T-helper 17 cell (primary cell): ENCODE results near the gene BCL11B. TPM values are rescaled to one million over a fixed set of nuclear protein-coding genes. Genes with fewer than 3 reads are reported as not detected.

Source experiments
- ATAC-seq: fragments of 150-1000 bp; cut with Tn5 transposase; 2 replicates; pipeline ENCODE4 v1.10.0; 2021; ENCODE audit warnings: mild to moderate bottlenecking, moderate library complexity
- DNase-seq, 3 donors: peaks; one replicate each; pipeline versions ENCODE4 v3.0.0 to v3.0.0-alpha.2; 2020 to 2021
- H3K9me3 ChIP-seq: one replicate; pipeline ENCODE4 v1.7.0; 2013; ENCODE audit warnings: low read length, mild to moderate bottlenecking; ENCODE audit not compliant: control insufficient read depth, poor library complexity, severe bottlenecking
- H3K27ac Mint-ChIP-seq: one replicate; pipeline ENCODE4 v1.8.0; 2022; ENCODE audit warnings: mild to moderate bottlenecking, moderate library complexity, mixed read lengths
- H3K27me3 Mint-ChIP-seq: one replicate; pipeline ENCODE4 v1.8.0; 2022; ENCODE audit warnings: mixed read lengths
- H3K36me3 Mint-ChIP-seq: one replicate; pipeline ENCODE4 v1.8.0; 2022; ENCODE audit warnings: low read depth, mixed read lengths
- H3K4me1 Mint-ChIP-seq: one replicate; pipeline ENCODE4 v1.8.0; 2022; ENCODE audit warnings: mild to moderate bottlenecking, mixed read lengths
- H3K4me3 Mint-ChIP-seq: one replicate; pipeline ENCODE4 v1.8.0; 2022; ENCODE audit warnings: mild to moderate bottlenecking, moderate library complexity, mixed read lengths
- total RNA-seq, 4 donors: library from RNA in 2 of 4; stranded (reverse) in 2 of 4; gene quantifications; one replicate each; pipeline ENCODE4 v1.2.3 and lab custom pipeline; 2022 to 2026

The BCL11B gene
- total RNA-seq, 2 donors from 2014 or later = 167 to 174 TPM

GRCh38 chr14:99158646-99159165 lies 113.3 kb downstream of the BCL11B start:
- no peaks in the 10 kb centered on the region for H3K27me3 Mint-ChIP-seq
- no peak overlapping the region for H3K4me3 Mint-ChIP-seq
- DNase-seq (no peak), ATAC-seq (no peak)
- peaks cover 2% of the 10 kb centered on the region for H3K36me3 Mint-ChIP-seq
- no peak overlapping the region for H3K27ac Mint-ChIP-seq
- H3K4me1 Mint-ChIP-seq = no peaks in the 10 kb centered on the region
- H3K9me3 ChIP-seq = no peaks in the 10 kb centered on the region

DNA sequence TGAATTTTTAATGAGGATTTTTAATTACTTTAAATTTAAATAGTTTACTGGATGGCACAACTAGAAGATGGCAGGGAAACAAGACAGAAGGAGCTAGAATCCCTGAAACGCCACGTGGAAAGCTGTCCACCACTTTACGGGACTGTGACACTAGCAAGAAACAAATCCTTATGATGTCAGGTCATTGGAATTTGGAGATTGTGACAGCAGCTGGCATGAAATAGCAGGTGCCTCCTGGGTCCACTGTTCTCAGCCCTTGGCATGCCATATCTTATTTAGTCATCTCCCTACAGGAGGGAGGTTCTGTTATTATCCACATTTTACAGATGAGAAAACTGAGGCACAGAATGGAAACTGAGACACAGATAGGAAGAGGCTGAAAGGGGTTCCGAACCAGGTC lies 113.8 kb downstream of the BCL11B start:
- DNase-seq = no peak
- Mint-ChIP-seq H3K27me3 (no peaks in the 10 kb centered on the region), H3K4me1 (no peaks in the 10 kb centered on the region), H3K27ac (no peak overlapping the region), H3K36me3 (peaks cover 2% of the 10 kb centered on the region), H3K4me3 (no peak overlapping the region)
- H3K9me3 ChIP-seq = no peaks in the 10 kb centered on the region
- no peak for ATAC-seq

GRCh38 chr14:99157676-99158075 lies 114.3 kb downstream of the BCL11B start:
- no peaks in the 10 kb centered on the region for H3K27me3 Mint-ChIP-seq
- no peak for ATAC-seq
- H3K36me3 Mint-ChIP-seq = peaks cover 2% of the 10 kb centered on the region
- H3K4me3 Mint-ChIP-seq = no peak overlapping the region
- no peaks in the 10 kb centered on the region for H3K9me3 ChIP-seq
- no peak for DNase-seq
- no peaks in the 10 kb centered on the region for H3K4me1 Mint-ChIP-seq
- no peak overlapping the region for H3K27ac Mint-ChIP-seq

DNA sequence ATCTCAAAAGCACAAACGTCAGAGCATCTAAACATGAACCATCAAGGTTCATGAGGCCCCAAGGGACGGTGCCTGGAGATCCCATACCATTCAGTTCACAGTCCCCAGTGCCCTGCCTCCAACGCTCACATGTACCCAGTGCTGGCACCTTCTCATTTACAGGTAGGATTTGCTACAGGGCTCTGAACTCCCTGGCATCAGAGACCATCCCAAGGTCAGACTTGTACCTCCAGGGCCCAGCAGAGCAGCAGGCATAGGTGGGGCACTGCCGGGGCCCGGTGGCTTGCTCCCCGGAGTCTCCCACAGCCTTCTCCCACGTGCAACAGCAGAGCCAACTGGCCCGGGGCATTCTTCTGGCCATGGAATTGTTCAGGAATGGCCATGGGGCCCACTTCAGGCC lies 114.8 kb downstream of the BCL11B start:
- H3K27me3 Mint-ChIP-seq = no peaks in the 10 kb centered on the region
- peaks cover 2% of the 10 kb centered on the region for H3K36me3 Mint-ChIP-seq
- H3K4me3 Mint-ChIP-seq = peak overlapping the region; percentile 12
- DNase-seq (no peak), ATAC-seq (no peak)
- H3K27ac Mint-ChIP-seq = no peak overlapping the region
- H3K9me3 ChIP-seq = no peaks in the 10 kb centered on the region
- H3K4me1 Mint-ChIP-seq = no peaks in the 10 kb centered on the region

- H3K4me1 Mint-ChIP-seq = no peaks in the 10 kb centered on the region
- peak overlapping the region; percentile 12 for H3K4me3 Mint-ChIP-seq
- H3K36me3 Mint-ChIP-seq = no peaks in the 10 kb centered on the region
- no peak for ATAC-seq
- no peaks in the 10 kb centered on the region for H3K9me3 ChIP-seq
- no peak overlapping the region for H3K27ac Mint-ChIP-seq
- DNase-seq = no peak
- H3K27me3 Mint-ChIP-seq = no peaks in the 10 kb centered on the region
These were observed 115.2 kb downstream of the BCL11B start for GRCh38 chr14:99156814-99157213.

- H3K4me3 Mint-ChIP-seq = no peak overlapping the region
- no peaks in the 10 kb centered on the region for H3K27me3 Mint-ChIP-seq
- H3K9me3 ChIP-seq = no peaks in the 10 kb centered on the region
- DNase-seq (no peak), ATAC-seq (no peak)
- H3K4me1 Mint-ChIP-seq = peaks cover 2% of the 10 kb centered on the region
- no peaks in the 10 kb centered on the region for H3K36me3 Mint-ChIP-seq
- H3K27ac Mint-ChIP-seq = no peak overlapping the region
These were observed 115.9 kb downstream of the BCL11B start for GRCh38 chr14:99156090-99156425.

GRCh38 chr14:99155173-99156089 lies 116.6 kb downstream of the BCL11B start:
- H3K27ac Mint-ChIP-seq = no peak overlapping the region
- no peaks in the 10 kb centered on the region for H3K27me3 Mint-ChIP-seq
- H3K4me1 Mint-ChIP-seq = peaks cover 6% of the 10 kb centered on the region
- H3K36me3 Mint-ChIP-seq = no peaks in the 10 kb centered on the region
- DNase-seq (no peak), ATAC-seq (no peak)
- no peaks in the 10 kb centered on the region for H3K9me3 ChIP-seq
- no peak overlapping the region for H3K4me3 Mint-ChIP-seq

DNA sequence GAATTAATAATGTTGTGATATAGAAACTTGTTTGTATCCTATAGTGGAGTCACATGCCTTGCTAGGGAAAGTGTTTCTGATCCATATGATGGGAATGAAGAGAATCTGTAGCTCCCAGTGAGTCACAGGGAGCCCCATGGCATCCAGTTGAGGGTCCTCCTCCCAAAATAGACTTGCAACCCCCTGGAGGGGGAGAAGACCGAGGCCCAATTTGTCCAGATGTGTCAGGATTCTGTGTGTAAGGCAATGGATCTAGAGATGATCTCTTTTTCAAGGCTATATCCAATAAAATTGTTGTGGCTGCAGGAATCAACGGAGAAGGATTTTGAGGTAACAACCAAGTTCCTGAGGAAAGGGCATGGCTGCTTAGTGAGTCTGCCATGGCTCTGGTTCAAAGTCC lies 121.8 kb downstream of the BCL11B start:
- Mint-ChIP-seq H3K27ac (no peak overlapping the region), H3K36me3 (no peaks in the 10 kb centered on the region), H3K4me3 (no peak overlapping the region), H3K27me3 (no peaks in the 10 kb centered on the region), H3K4me1 (peaks cover 9% of the 10 kb centered on the region)
- DNase-seq (no peak), ATAC-seq (no peak)
- no peaks in the 10 kb centered on the region for H3K9me3 ChIP-seq

DNA sequence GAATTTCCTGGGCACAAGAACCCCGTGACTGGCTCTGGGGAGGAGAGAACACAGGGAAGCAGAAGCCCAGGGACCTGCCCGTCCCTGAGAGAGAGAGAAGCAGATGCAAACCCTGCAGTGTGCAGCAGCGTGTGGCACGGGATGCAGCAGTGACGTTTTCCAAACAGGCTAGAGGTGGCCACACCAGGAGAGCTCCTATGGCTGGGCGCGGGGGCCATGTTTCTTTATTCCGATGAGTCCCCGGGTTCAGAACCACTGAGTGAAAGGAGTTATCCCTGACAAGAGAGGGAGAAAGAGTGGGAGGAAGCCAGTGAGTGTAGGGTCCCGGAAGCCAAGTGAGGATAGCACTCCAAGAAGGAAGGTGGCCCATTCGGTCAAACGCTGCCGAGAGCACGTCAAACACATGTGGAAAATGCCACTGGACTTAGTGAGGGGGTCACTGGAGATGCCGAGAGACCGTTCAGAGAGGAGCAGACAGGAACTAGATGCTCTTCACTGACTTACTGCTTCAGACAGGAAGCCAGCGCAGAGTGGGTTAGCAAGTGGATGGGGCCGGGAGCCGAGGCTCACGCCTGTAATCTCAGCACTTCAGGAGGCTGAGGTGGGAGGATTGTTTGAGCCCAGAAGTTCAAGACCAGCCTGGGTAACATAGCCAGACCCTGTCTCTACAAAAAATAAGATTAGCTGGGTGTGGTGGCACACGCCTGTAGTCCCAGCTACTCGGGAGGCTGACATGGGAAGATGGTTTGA lies 123.0 kb downstream of the BCL11B start:
- Mint-ChIP-seq H3K27me3 (no peaks in the 10 kb centered on the region), H3K27ac (no peak overlapping the region), H3K4me3 (no peak overlapping the region), H3K36me3 (no peaks in the 10 kb centered on the region), H3K4me1 (peaks cover 15% of the 10 kb centered on the region)
- DNase-seq (no peak), ATAC-seq (no peak)
- no peaks in the 10 kb centered on the region for H3K9me3 ChIP-seq

DNA sequence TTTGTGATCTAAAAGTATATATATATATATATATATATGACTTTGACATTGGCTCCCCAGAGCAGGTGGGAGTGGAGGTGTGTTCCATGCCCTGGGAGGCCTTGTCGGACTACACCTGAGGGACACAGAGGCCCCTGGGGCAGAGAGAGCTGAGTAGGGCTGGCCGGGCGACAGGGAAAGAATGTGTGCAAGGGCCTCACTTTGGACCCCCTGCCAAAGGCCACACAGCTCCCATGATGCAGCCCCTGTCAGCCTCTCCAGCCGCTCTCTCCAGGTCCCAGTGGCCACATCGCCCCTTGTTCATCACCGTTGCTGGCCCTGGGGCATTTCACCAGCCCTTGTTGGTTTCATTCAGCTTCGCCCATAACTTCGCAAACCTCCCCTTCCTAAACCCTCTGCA lies 123.9 kb downstream of the BCL11B start:
- ATAC-seq (no peak), DNase-seq (no peak)
- Mint-ChIP-seq H3K4me3 (no peak overlapping the region), H3K4me1 (peaks cover 17% of the 10 kb centered on the region), H3K36me3 (no peaks in the 10 kb centered on the region), H3K27ac (no peak overlapping the region), H3K27me3 (no peaks in the 10 kb centered on the region)
- H3K9me3 ChIP-seq = no peaks in the 10 kb centered on the region

DNA sequence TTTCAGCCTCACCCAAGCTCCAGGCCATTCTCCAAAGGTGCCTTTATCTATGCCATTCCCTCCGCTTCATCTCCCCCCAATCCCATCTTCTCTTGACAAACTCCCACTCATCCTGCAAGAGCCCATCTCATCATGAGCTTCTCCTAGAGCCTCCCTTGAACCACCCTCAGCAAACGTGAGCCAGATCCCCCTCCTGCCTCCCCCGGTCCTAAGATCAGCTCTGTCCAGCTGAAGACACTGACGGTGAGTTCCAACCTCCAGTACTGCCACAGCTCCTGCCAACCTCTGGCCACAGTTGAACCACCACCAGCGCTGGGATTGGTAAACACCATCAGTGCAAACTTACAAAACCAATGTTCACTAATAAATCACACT lies 124.6 kb downstream of the BCL11B start:
- ATAC-seq (no peak), DNase-seq (no peak)
- Mint-ChIP-seq H3K4me1 (peaks cover 17% of the 10 kb centered on the region), H3K36me3 (no peaks in the 10 kb centered on the region), H3K27me3 (no peaks in the 10 kb centered on the region), H3K4me3 (no peak overlapping the region), H3K27ac (no peak overlapping the region)
- no peaks in the 10 kb centered on the region for H3K9me3 ChIP-seq

DNA sequence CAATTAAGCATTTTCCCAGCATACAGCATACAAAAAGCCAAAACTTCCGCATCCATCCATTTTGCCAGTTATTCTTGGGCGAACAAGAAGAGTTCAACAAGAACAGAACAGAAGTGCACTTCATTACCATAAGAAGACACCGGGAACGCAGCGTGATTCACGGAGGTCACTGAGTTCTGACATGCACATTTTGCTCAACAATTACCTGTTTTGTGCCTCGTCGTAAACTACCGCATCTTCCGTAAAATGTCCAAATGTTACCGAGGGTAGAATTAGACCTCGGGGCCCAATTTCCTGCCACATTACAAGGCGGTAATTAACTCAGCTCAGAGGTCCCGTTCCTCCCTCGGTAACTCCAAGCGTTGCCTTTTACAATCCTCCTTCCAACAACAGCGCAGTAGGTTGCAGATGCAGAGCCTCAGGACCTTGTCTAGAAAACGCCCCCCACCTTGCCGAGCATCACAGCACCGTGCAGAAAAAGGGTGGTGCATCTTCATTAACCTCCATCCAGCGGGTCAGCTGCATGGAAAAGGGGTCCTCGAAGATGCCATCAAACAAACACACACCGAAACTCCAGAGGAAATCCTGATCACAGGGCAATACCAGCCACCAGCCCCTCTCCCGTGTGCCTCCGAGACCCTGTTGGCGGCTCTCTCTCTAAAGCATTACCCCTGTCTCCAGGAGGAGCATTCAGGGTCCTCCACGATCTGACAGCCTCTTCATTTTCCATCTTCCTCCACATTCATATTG lies 125.2 kb downstream of the BCL11B start:
- Mint-ChIP-seq H3K36me3 (no peaks in the 10 kb centered on the region), H3K4me1 (peaks cover 17% of the 10 kb centered on the region), H3K4me3 (no peak overlapping the region), H3K27me3 (no peaks in the 10 kb centered on the region), H3K27ac (no peak overlapping the region)
- DNase-seq (no peak), ATAC-seq (no peak)
- H3K9me3 ChIP-seq = no peaks in the 10 kb centered on the region

- Mint-ChIP-seq H3K36me3 (no peaks in the 10 kb centered on the region), H3K27me3 (no peaks in the 10 kb centered on the region), H3K4me3 (no peak overlapping the region), H3K27ac (no peak overlapping the region), H3K4me1 (peaks cover 13% of the 10 kb centered on the region)
- ATAC-seq = no peak
- H3K9me3 ChIP-seq = no peaks in the 10 kb centered on the region
- no peak for DNase-seq
These were observed 126.7 kb downstream of the BCL11B start for GRCh38 chr14:99145307-99145706.
